SK-N-SH (cell line): ENCODE data around the gene NEK6. TPM values are rescaled to one million over a fixed set of nuclear protein-coding genes. Genes with fewer than 3 reads are reported as not detected.
A peak's percentile ranks its signal among the peaks of the same experiment; 100 is the strongest.

Source experiments
- CTCF ChIA-PET: fragments of 300-600, 350-600 bp; formaldehyde crosslinking; extraction: SDS; loops from one replicate; lab custom pipeline; 2021; lab: Yijun Ruan, JAX
- POLR2A ChIA-PET: fragments of 350-600 bp; sonication (Branson Sonifier 250); formaldehyde crosslinking; extraction: SDS; loops from one replicate; lab custom pipeline; 2020; ENCODE audit warnings: antibody characterized with exemption, inconsistent platforms; lab: Yijun Ruan, JAX
- DNase-seq: peaks from one replicate; pipeline ENCODE4 v3.0.0; 2012
- H2AFZ ChIP-seq: fragments of 200-600 bp; sonication (generic); 2 replicates; pipeline ENCODE4 v1.8.1; 2016; ENCODE audit warnings: antibody characterized with exemption, mild to moderate bottlenecking, low read depth
- H3F3A ChIP-seq: fragments of 200-600 bp; sonication (generic); replicated peaks from 2 replicates; pipeline ENCODE3; 2016; ENCODE audit warnings: antibody characterized with exemption, mild to moderate bottlenecking; ENCODE audit not compliant: insufficient read depth
- H3K27ac ChIP-seq, 2 experiments: fragments of 200-500 bp in 1 of 2; fragments of 200-600 bp in 1 of 2; sonication (Bioruptor generic) in 1 of 2; sonication (generic), shearing (Covaris generic) in 1 of 2; 2 replicates each; pipeline versions ENCODE4 v1.5.1 to v1.6.1; 2014 to 2016; ENCODE audit warnings: low read depth in 2 of 2, inconsistent platforms in 1 of 2, low read length in 1 of 2, mild to moderate bottlenecking in 1 of 2, mixed read lengths in 1 of 2
- H3K27me3 ChIP-seq: fragments of 200-600 bp; sonication (generic), shearing (Covaris generic); 2 replicates; pipeline ENCODE4 v1.6.1; 2016; ENCODE audit warnings: mixed run types; ENCODE audit not compliant: insufficient read depth
- H3K36me3 ChIP-seq, 2 experiments: fragments of 200-500 bp in 1 of 2; fragments of 200-600 bp in 1 of 2; sonication (Bioruptor generic) in 1 of 2; sonication (generic) in 1 of 2; replicated peaks in 1 of 2; 2 replicates each; pipeline versions ENCODE3 to v1.5.1; 2014 to 2016; ENCODE audit warnings: low read length in 1 of 2, mild to moderate bottlenecking in 1 of 2; ENCODE audit not compliant: insufficient read depth in 2 of 2, control insufficient read depth in 1 of 2
- H3K4me1 ChIP-seq, 2 experiments: fragments of 200-500 bp in 1 of 2; fragments of 200-600 bp in 1 of 2; sonication (Bioruptor generic) in 1 of 2; sonication (generic), shearing (Covaris generic) in 1 of 2; 2 replicates each; pipeline versions ENCODE4 v1.5.1 to v1.6.1; 2014 to 2016; ENCODE audit warnings: low read depth in 1 of 2, low read length in 1 of 2, mixed run types in 1 of 2; ENCODE audit not compliant: insufficient read depth in 2 of 2, control insufficient read depth in 1 of 2
- H3K4me2 ChIP-seq: fragments of 200-600 bp; sonication (generic), shearing (Covaris generic); 2 replicates; pipeline ENCODE4 v1.6.1; 2017; ENCODE audit warnings: mixed run types
- H3K4me3 ChIP-seq, 2 experiments: fragments of 200-500 bp in 1 of 2; fragments of 200-600 bp in 1 of 2; sonication (Bioruptor generic) in 1 of 2; sonication (generic), shearing (Covaris generic) in 1 of 2; 2 replicates each; pipeline versions ENCODE4 v1.5.1 to v1.8.1; 2014 to 2016; ENCODE audit warnings: low read depth in 2 of 2, inconsistent platforms in 1 of 2, low read length in 1 of 2, mild to moderate bottlenecking in 1 of 2, mixed read lengths in 1 of 2, moderate library complexity in 1 of 2
- H3K79me2 ChIP-seq: fragments of 200-600 bp; sonication (generic); 2 replicates; pipeline ENCODE4 v1.8.1; 2017; ENCODE audit warnings: mild to moderate bottlenecking; ENCODE audit not compliant: insufficient read depth
- H3K9ac ChIP-seq: fragments of 200-600 bp; sonication (generic); 2 replicates; pipeline ENCODE4 v1.6.1; 2017; ENCODE audit warnings: mixed run types
- H3K9me2 ChIP-seq: fragments of 200-600 bp; sonication (generic); 2 replicates; pipeline ENCODE4 v1.6.1; 2017; ENCODE audit warnings: mixed run types
- H3K9me3 ChIP-seq: fragments of 200-600 bp; sonication (generic); 2 replicates; pipeline ENCODE4 v1.6.1; 2017; ENCODE audit warnings: mixed run types, mild to moderate bottlenecking, moderate library complexity
- H4K20me1 ChIP-seq: fragments of 200-600 bp; sonication (generic); 2 replicates; pipeline ENCODE4 v1.6.1; 2017; ENCODE audit warnings: mild to moderate bottlenecking, mixed run types; ENCODE audit not compliant: insufficient read depth
- CHD2 ChIP-seq: fragments of 150-350 bp; IDR thresholded peaks from 2 replicates; pipeline ENCODE4 v1.6.1; 2018; ENCODE audit warnings: low read length; ENCODE audit not compliant: partially characterized antibody
- ELF1 ChIP-seq: IDR thresholded peaks from 2 replicates; pipeline ENCODE4 v1.4.0; 2012
- GABPA ChIP-seq: IDR thresholded peaks from 2 replicates; pipeline ENCODE4 v1.4.0; 2012; ENCODE audit warnings: low read depth, mild to moderate bottlenecking
- GATA2 ChIP-seq: sonication (generic); formaldehyde crosslinking; IDR thresholded peaks from 2 replicates; pipeline ENCODE4 v1.5.0; 2020; ENCODE audit warnings: mild to moderate bottlenecking, missing genetic modification reagents
- MEF2A ChIP-seq: IDR thresholded peaks from 2 replicates; pipeline ENCODE4 v1.4.0; 2012; ENCODE audit warnings: low read depth, borderline replicate concordance
- NRF1 ChIP-seq: IDR thresholded peaks from 2 replicates; pipeline ENCODE4 v1.6.1; 2012; ENCODE audit warnings: low read depth, mild to moderate bottlenecking, low read length
- POLR2AphosphoS5 ChIP-seq: IDR thresholded peaks from 2 replicates; pipeline ENCODE4 v1.6.1; 2012; ENCODE audit warnings: low read depth, low read length
- RAD21 ChIP-seq: IDR thresholded peaks from 2 replicates; pipeline ENCODE4 v1.6.1; 2012; ENCODE audit warnings: mild to moderate bottlenecking, low read length
- TAF1 ChIP-seq: IDR thresholded peaks from 2 replicates; pipeline ENCODE4 v1.6.1; 2012; ENCODE audit warnings: low read depth, mild to moderate bottlenecking, low read length, moderate library complexity, borderline replicate concordance
- TCF12 ChIP-seq: IDR thresholded peaks from 2 replicates; pipeline ENCODE4 v1.4.0; 2012
- TEAD4 ChIP-seq: IDR thresholded peaks from 2 replicates; pipeline ENCODE4 v1.4.0; 2012; ENCODE audit warnings: mild to moderate bottlenecking, borderline replicate concordance; ENCODE audit not compliant: insufficient read depth
- WGBS: methylation state at CpG from one replicate; pipeline ENCODE4 v1.1.6; 2017; ENCODE audit warnings: low lambda C conversion rate; 5-methylcytosine and 5-hydroxymethylcytosine counted together
- polyA plus RNA-seq, 3 experiments: library from polyadenylated mRNA; depleted of rRNA; stranded (reverse); fragments of >200 nt; gene quantifications; 2 replicates each; pipeline ENCODE4 v1.2.3, GENCODE V29; 2012
- TF ChIP-seq, protein P1 (sequence below): fragments of 150-350 bp; IDR thresholded peaks from 2 replicates; pipeline ENCODE4 v1.6.1; 2016; ENCODE audit warnings: mild to moderate bottlenecking, low read depth, low read length
- TF ChIP-seq, protein P2 (sequence below): IDR thresholded peaks from 2 replicates; pipeline ENCODE4 v1.4.0; 2012; ENCODE audit warnings: low read depth, borderline replicate concordance
- TF ChIP-seq, protein P3 (sequence below): IDR thresholded peaks from 2 replicates; pipeline ENCODE4 v1.6.1; 2012; ENCODE audit warnings: mild to moderate bottlenecking, low read depth, low read length, moderate library complexity

Gene NEK6
- polyA plus RNA-seq, 1 of the 3 experiments (the other 2 are of a cell fraction) = 89.8 TPM

DNA sequence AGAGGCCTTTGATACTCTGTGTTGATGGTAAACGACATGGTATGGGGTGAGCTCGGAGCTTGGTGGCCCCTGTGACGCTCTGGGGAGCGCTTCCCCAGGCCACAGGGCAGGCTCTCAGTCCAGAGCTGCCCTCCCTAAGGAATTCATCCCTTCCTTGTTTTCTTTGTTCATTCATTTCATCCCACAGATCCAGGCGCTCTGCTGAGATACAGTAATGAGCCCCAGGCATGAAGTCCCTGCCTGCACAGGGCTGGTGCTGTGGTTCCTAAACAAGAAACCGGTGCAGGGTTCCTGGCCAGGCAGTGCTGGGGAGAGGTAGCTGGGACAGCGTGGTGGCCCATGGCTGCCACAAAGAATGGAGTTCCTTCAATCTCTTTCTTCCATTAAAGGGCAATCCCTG, 14.4 kb downstream of the NEK6 start:
- no peaks in the 10 kb centered on the region for H3K9me2 ChIP-seq
- CTCF ChIA-PET = no interaction called here
- POLR2A ChIA-PET = no interaction called here
- no peaks in the 10 kb centered on the region for H3K27me3 ChIP-seq
- no peak for TF ChIP-seq CHD2
- no peaks in the 10 kb centered on the region for H3K9me3 ChIP-seq
- no peak overlapping the region for H3K4me3 ChIP-seq
- H3K4me1 ChIP-seq = peaks cover 1 to 33% of the 10 kb centered on the region in 2 experiments; a peak in 3 of 4 replicates
- H3F3A ChIP-seq = peaks cover 10% of the 10 kb centered on the region
- peaks cover 98% of the 10 kb centered on the region for H3K79me2 ChIP-seq
- H3K27ac ChIP-seq = peak overlapping the region in 1 of 2 experiments; percentile 11; a peak in 1 of 4 replicates
- H3K9ac ChIP-seq = no peak overlapping the region
- H2AFZ ChIP-seq = no peak overlapping the region
- no peak for DNase-seq
- H3K4me2 ChIP-seq = no peak overlapping the region
- peaks cover 78% of the 10 kb centered on the region for H4K20me1 ChIP-seq
- H3K36me3 ChIP-seq = peaks cover 0 to 12% of the 10 kb centered on the region in 2 experiments
- 95% methylated on average over 7 of the region's 7 CpGs for WGBS

DNA sequence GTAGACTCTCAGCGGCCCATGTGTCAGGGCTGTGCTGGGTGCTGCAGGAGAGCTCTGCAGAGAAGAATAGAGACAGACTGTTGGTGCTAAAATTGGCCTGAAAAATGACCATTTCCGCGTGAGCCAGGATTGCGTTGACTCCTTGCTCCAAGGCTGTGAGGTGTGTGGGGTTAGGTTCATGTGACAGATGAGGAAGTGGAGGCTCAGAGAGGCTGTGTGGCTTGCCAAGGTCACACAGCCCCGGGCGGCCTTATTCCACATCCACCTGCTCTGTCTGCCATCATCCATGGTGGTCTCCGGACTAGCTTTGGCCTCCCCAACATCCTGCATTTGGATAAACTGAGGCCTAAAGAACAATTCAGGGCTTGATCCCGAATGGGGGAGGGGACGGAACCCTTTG, 15.2 kb downstream of the NEK6 start:
- TF ChIP-seq GATA2 (no peak), TEAD4 (no peak), MEF2A (no peak), RAD21 (no peak), ELF1 (no peak), TCF12 (no peak), POLR2AphosphoS5 (no peak), TAF1 (no peak), GABPA (no peak), NRF1 (no peak)
- TF ChIP-seq, protein P1, sequence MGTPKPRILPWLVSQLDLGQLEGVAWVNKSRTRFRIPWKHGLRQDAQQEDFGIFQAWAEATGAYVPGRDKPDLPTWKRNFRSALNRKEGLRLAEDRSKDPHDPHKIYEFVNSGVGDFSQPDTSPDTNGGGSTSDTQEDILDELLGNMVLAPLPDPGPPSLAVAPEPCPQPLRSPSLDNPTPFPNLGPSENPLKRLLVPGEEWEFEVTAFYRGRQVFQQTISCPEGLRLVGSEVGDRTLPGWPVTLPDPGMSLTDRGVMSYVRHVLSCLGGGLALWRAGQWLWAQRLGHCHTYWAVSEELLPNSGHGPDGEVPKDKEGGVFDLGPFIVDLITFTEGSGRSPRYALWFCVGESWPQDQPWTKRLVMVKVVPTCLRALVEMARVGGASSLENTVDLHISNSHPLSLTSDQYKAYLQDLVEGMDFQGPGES = no peak
- TF ChIP-seq, protein P2, sequence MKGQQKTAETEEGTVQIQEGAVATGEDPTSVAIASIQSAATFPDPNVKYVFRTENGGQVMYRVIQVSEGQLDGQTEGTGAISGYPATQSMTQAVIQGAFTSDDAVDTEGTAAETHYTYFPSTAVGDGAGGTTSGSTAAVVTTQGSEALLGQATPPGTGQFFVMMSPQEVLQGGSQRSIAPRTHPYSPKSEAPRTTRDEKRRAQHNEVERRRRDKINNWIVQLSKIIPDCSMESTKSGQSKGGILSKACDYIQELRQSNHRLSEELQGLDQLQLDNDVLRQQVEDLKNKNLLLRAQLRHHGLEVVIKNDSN = no peak
- TF ChIP-seq, protein P3, sequence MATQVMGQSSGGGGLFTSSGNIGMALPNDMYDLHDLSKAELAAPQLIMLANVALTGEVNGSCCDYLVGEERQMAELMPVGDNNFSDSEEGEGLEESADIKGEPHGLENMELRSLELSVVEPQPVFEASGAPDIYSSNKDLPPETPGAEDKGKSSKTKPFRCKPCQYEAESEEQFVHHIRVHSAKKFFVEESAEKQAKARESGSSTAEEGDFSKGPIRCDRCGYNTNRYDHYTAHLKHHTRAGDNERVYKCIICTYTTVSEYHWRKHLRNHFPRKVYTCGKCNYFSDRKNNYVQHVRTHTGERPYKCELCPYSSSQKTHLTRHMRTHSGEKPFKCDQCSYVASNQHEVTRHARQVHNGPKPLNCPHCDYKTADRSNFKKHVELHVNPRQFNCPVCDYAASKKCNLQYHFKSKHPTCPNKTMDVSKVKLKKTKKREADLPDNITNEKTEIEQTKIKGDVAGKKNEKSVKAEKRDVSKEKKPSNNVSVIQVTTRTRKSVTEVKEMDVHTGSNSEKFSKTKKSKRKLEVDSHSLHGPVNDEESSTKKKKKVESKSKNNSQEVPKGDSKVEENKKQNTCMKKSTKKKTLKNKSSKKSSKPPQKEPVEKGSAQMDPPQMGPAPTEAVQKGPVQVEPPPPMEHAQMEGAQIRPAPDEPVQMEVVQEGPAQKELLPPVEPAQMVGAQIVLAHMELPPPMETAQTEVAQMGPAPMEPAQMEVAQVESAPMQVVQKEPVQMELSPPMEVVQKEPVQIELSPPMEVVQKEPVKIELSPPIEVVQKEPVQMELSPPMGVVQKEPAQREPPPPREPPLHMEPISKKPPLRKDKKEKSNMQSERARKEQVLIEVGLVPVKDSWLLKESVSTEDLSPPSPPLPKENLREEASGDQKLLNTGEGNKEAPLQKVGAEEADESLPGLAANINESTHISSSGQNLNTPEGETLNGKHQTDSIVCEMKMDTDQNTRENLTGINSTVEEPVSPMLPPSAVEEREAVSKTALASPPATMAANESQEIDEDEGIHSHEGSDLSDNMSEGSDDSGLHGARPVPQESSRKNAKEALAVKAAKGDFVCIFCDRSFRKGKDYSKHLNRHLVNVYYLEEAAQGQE = no peak
- 96% methylated on average over 9 of the region's 9 CpGs for WGBS
- Histone ChIP-seq H2AFZ (no peak overlapping the region), H4K20me1 (peaks cover 87% of the 10 kb centered on the region), H3K4me1 (peaks cover 0 to 25% of the 10 kb centered on the region in 2 experiments; a peak in 1 of 4 replicates), H3K36me3 (peaks cover 0 to 14% of the 10 kb centered on the region in 2 experiments), H3K9ac (no peak overlapping the region), H3K9me3 (no peaks in the 10 kb centered on the region), H3F3A (peaks cover 1% of the 10 kb centered on the region), H3K4me2 (no peak overlapping the region), H3K4me3 (no peak overlapping the region), H3K79me2 (peaks cover 100% of the 10 kb centered on the region), H3K27me3 (no peaks in the 10 kb centered on the region), H3K9me2 (no peaks in the 10 kb centered on the region), H3K27ac (no peak overlapping the region)
- ChIA-PET CTCF (no interaction called here), POLR2A (no interaction called here)
- DNase-seq = no peak
